Raji (cell line): ENCODE results near the gene OSBP2.

Source experiments
- POLR2A ChIP-seq: IDR thresholded peaks from 2 replicates; pipeline ENCODE4 v1.6.1; 2011; ENCODE audit warnings: low read depth, low read length, control low read depth; ENCODE audit not compliant: insufficient read depth

The OSBP2 gene

DNA sequence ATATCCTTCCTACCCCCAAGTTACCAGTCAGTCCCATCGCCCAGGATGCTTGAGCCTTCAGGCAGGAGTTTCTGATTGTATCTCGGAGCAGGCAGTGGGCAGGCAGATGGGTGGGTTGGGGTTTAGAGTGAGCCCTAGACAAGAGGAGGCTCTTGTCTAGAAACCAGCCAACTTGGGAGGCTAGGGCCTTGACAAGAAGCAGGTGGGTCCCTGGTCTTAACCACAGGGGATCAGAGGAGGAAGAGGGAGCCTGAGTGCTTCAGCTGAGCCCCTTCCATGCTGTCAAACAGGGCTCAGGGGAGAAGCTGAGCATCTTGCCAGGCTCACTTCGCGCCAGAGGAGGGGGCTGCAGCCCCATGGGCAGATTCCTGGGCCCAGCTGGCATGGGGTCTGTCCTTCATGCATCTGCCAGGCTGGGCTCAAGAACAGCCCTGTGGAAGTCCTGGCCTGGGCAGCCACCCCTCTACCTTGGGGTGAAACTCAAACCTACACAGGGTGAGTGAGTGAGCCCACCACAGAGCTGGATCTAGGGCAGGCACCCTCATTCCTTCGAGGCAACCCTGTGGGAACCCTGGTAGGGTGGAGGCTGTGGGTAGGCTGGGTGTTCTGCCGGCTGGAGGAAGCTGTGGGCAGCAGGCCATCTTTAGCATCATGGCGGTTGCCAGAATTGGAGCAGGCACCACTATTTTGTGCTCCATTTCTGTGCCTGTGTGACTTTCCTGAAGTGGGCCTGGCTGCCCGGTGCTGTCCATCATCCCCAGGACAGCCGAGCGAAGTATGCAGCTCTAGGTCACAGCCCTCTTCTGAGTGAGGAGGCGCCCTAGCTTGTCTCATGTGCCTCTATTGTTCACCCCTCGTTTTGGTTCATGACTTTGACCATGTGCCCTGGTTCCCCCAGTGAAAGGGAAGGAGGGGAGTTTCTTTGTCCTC lies 165.8 kb downstream of the OSBP2 start:
- TF ChIP-seq POLR2A, result no peak

- no peak for TF ChIP-seq POLR2A
Observed at GRCh38 chr22:30861131-30861530, 166.5 kb downstream of the OSBP2 start.

GRCh38 chr22:30861688-30862552 lies 167.2 kb downstream of the OSBP2 start:
- TF ChIP-seq POLR2A, result no peak

DNA sequence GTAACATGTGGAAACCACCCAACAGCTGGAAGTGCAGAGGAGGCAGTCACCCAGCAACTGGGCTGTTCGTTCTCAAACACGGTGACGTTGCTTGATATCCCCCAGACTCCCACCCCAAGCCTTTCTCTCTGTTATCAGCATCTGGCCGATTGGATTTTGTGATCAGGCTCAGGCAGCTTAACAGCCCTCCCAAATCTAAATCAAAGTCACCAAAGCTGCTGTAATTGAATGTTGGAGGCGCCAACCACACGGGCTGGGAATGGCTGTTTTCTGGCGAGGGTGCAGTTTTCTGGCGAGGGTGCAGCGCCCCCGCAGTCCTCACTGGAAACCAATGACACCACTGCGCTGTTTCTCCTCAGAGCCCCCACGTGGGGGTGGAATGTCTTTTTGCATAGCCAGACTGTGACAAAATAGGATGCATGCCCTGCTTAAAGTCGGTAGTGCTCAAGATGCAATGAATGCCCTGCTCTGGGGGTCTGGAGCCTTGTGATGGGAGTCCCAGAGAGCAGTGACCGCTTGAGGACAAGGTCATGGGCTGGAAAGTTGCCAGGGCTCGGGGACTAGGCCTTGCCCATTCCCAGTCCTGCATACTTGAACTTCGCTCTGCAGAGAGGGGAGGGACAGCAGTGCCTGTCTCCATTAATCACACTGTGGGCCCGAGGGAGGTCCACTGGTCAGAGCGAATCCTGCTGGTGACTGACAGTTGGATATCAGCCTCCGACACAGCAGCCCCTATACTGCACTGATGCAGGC lies 168.6 kb downstream of the OSBP2 start:
- TF ChIP-seq POLR2A, result no peak

- no peak for TF ChIP-seq POLR2A
Observed at GRCh38 chr22:30864441-30865420, 170.1 kb downstream of the OSBP2 start.

DNA sequence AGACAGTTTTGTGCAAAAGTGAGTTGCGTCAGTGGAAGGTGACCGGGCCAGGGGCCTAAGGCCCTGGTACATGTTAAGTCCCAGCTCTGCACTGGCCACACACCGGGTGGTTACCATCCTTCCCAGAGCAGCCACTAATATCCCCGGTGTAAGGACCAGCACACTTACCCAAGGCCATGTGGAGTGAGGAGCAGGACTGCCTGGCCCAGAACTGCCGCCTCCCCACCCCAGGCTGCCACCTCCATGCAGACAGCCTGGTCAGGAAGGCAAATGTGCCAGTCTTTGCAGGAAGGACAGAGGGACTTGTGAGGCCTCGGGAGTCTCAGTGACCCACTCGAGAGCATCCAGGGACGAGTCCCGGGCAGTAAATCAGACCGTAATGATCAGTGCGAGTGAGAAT lies 171.0 kb downstream of the OSBP2 start:
- TF ChIP-seq POLR2A, result no peak

DNA sequence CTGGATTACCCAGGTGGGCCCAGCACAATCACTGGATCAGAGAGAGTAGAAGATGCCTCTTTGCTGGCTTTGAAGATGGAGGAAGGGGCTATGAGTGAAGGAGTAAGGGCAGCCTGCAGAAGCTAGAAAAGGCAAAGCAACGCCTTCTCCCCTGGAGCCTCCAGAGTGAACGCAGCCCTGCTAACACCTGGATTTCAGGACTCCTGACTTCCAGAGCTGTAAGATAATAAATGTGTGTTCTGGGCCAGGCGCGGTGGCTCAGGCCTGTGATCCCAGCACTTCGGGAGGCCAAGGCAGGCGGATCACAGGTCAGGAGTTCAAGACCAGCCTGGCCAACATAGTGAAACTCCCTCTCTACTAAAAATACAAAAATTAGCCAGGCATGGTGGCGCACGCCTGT lies 171.5 kb downstream of the OSBP2 start:
- no peak for TF ChIP-seq POLR2A

DNA sequence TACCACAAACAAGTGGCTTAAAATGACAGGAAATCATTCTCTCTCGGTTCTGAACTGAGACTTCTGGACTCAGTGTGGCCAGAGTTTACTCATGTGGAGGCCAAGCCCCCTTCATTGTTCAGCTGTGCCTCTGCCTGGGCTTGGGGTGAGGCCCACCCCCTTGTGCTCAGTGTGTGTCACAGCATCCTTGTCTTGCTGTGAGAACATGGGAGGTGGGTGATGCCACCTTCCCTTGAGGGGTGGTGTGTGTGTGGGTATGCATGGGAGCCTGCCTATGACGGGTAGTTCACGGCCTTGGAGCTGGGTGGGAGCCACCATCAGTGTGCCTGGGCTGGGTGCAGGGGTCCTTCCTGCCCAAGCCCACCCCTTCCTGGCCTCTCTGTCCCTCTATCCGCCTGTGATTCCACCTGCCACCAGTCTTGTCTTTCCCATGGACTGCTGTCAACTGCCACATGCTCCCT lies 172.2 kb downstream of the OSBP2 start:
- TF ChIP-seq POLR2A, result no peak

- TF ChIP-seq POLR2A, result no peak
Observed at GRCh38 chr22:30867746-30868662, 173.3 kb downstream of the OSBP2 start.

GRCh38 chr22:30868663-30869385 lies 174.2 kb downstream of the OSBP2 start:
- no peak for TF ChIP-seq POLR2A

DNA sequence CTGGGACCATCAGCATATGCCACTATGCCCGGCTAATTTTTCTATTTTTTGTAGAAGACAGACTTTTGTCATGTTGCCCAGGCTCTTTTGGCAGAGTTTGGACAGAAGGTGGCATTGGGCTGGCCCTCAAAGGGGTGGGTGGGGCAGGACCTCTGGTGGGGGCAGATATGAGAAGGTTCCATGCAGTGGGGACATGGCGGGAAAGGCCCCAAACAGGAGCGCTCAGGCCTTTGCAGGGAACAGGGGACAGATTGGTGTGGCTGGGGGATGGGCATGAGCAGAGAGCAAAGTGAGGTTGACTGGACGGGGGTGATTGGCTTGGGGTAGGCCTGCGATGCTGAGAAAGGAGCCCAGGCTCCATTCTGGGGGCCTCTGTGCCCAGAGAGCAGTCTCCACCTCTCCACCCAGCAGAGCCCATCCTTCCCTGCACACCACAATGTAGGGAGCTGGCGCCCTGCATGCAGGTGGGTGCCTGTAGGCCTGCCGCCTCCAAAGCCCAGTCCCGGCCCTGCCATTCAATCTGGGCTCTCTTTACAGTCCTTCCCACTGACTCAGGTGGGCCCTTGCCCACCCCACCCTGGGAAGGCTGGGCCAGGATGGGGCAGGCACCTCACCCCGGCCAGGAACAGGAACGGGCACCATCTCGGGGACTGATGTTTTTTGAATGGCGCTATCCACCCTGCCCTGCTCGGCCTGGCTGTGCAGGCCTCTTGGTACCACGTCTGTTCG lies 175.2 kb downstream of the OSBP2 start:
- no peak for TF ChIP-seq POLR2A
